Spleen (tissue), 11 donors: ENCODE measurements around the gene NAALADL2. TPM values are rescaled to one million over a fixed set of nuclear protein-coding genes. Genes with fewer than 3 reads are reported as not detected.

Experiments
- DNase-seq: peaks from one replicate; pipeline ENCODE4 v3.0.0-alpha.2; 2020
- H3K27ac ChIP-seq, 8 donors: fragments of 200-600 bp; sonication (generic) in 7 of 8; 1 replicate in 4 of 8; 2 replicates in 4 of 8; pipeline versions ENCODE4 v1.5.0 to v1.8.0; 2016 to 2021; ENCODE audit warnings: inconsistent platforms in 4 of 8, mild to moderate bottlenecking in 4 of 8, moderate library complexity in 1 of 8
- H3K27me3 ChIP-seq, 7 donors: fragments of 200-600 bp; sonication (generic) in 6 of 7; replicated peaks in 1 of 7; 1 replicate in 4 of 7; 2 replicates in 3 of 7; pipeline versions ENCODE4 v1.5.0 to v1.8.0; 2016 to 2021; ENCODE audit warnings: inconsistent platforms in 3 of 7, mild to moderate bottlenecking in 1 of 7
- H3K36me3 ChIP-seq, 6 donors: fragments of 200-600 bp; sonication (generic) in 5 of 6; 1 replicate in 4 of 6; 2 replicates in 2 of 6; pipeline versions ENCODE4 v1.5.0 to v1.8.0; 2016 to 2021; ENCODE audit warnings: inconsistent platforms in 2 of 6
- H3K4me1 ChIP-seq, 6 donors: fragments of 200-600 bp; sonication (generic) in 5 of 6; 1 replicate in 3 of 6; 2 replicates in 3 of 6; pipeline versions ENCODE4 v1.5.0 to v1.8.0; 2016 to 2021; ENCODE audit warnings: inconsistent platforms in 3 of 6
- H3K4me3 ChIP-seq, 8 donors: fragments of 200-600 bp; sonication (generic) in 7 of 8; 1 replicate in 4 of 8; 2 replicates in 4 of 8; pipeline versions ENCODE4 v1.5.0 to v1.8.0; 2016 to 2021; ENCODE audit warnings: inconsistent platforms in 4 of 8, mild to moderate bottlenecking in 4 of 8, moderate library complexity in 2 of 8
- H3K9me3 ChIP-seq, 8 donors: fragments of 200-600 bp; sonication (generic) in 7 of 8; 1 replicate in 4 of 8; 2 replicates in 4 of 8; pipeline versions ENCODE4 v1.5.0 to v1.8.0; 2016 to 2021; ENCODE audit warnings: inconsistent platforms in 4 of 8
- POLR2A ChIP-seq, 3 donors: fragments of 450-650 bp; IDR thresholded peaks; one replicate each; pipeline ENCODE4 v1.5.1; 2017; ENCODE audit warnings: antibody characterized with exemption in 3 of 3, mild to moderate bottlenecking in 1 of 3
- POLR2AphosphoS5 ChIP-seq, 3 donors: sonication (generic); formaldehyde crosslinking; IDR thresholded peaks; one replicate each; pipeline ENCODE4 v1.5.1; 2017; ENCODE audit warnings: antibody characterized with exemption in 3 of 3
- WGBS, 5 donors: extraction: QIAGEN DNeasy Blood & Tissue Kit in 3 of 5; methylation state at CpG; one replicate each; pipeline versions ENCODE4 v1.1.5 to v1.1.7; 2013 to 2018; 5-methylcytosine and 5-hydroxymethylcytosine counted together
- intact Hi-C: fragments of 100-400 bp; cut with DNase I; formaldehyde crosslinking; loops from one replicate; pipeline ENCODE4 v1.15.0; 2023; ENCODE audit warnings: low total_unique reads
- polyA plus RNA-seq, 3 donors: library from polyadenylated mRNA; stranded (reverse); fragments of 200-250 nt; gene quantifications; one replicate each; pipeline ENCODE4 v1.2.1, GENCODE V29; 2013
- total RNA-seq, 7 donors: library from RNA; depleted of rRNA in 3 of 7; stranded (reverse); fragments of >200 nt in 3 of 7; fragmentation: NEBNext Ultra II Directional in 4 of 7; extraction: Animal tissue kit (Norgen Biotek cat#: 25700) in 4 of 7; gene quantifications; one replicate each; pipeline versions ENCODE4 v1.1.0 to v1.2.1, GENCODE V29; 2016 to 2021
- TF ChIP-seq, protein P1 (sequence below), 11 experiments: fragments of 200-600 bp in 7 of 11; fragments of 450-650 bp in 4 of 11; sonication (generic) in 4 of 11; IDR thresholded peaks in 8 of 11; conservative IDR thresholded peaks in 3 of 11; 1 replicate in 7 of 11; 2 replicates in 4 of 11; pipeline versions ENCODE4 v1.4.0 to v1.8.0; 2016 to 2021; ENCODE audit warnings: antibody characterized with exemption in 11 of 11, inconsistent platforms in 4 of 11, mild to moderate bottlenecking in 1 of 11
- donor health status: healthy with polysubstance abuse.
- donor health status: DM: no; HTN: no; CAD: no; lungs with moderate emphysema.
- donor health status: DM: no; HTN: no; CAD: no.
- donor health status: Bipolar disorder and iron deficiency.
- donor health status: healthy.
- donor health status: DM: no; HTN: no; CAD: no.
- donor health status: DM: yes; HTN: yes; CAD: no.

NAALADL2 gene
- total and polyA plus RNA-seq, 10 donors, result 0.09 to 14.4 (median 6.4) TPM

DNA sequence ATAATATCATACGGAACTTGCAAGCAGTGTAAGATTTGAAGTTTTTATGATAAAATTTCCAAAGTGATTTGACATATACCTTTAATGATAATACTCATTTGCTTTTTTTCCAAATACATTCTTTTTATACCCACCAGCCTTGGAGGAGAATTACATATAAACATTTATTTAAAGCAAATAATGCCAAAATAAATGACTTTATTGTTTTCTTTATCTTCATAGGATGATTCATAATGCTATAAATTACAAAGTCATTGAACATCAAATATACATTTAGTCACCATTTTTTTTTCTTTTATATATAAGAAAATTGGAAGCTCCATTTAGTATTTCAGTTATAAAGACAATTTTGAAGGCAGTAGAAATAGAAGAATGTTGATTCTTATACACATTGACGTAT lies 450.9 kb downstream of the NAALADL2 start:
- TF ChIP-seq POLR2A (IDR thresholded peaks at IDR 0.05), result no peak
- TF ChIP-seq POLR2AphosphoS5 (IDR thresholded peaks at IDR 0.05), result no peak
- TF ChIP-seq, protein P1, sequence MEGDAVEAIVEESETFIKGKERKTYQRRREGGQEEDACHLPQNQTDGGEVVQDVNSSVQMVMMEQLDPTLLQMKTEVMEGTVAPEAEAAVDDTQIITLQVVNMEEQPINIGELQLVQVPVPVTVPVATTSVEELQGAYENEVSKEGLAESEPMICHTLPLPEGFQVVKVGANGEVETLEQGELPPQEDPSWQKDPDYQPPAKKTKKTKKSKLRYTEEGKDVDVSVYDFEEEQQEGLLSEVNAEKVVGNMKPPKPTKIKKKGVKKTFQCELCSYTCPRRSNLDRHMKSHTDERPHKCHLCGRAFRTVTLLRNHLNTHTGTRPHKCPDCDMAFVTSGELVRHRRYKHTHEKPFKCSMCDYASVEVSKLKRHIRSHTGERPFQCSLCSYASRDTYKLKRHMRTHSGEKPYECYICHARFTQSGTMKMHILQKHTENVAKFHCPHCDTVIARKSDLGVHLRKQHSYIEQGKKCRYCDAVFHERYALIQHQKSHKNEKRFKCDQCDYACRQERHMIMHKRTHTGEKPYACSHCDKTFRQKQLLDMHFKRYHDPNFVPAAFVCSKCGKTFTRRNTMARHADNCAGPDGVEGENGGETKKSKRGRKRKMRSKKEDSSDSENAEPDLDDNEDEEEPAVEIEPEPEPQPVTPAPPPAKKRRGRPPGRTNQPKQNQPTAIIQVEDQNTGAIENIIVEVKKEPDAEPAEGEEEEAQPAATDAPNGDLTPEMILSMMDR (IDR thresholded peaks at IDR 0.05 in 8 of 11, conservative IDR thresholded peaks at IDR 0.05 in 3 of 11), result no peak
- DNase-seq, result no peak
- intact Hi-C loops, result no loop called here
- no peaks in the 10 kb centered on the region for H3K9me3 ChIP-seq
- no peaks in the 10 kb centered on the region for H3K27me3 ChIP-seq
- 88 to 95% (median 91%) methylated on average over 2 of the region's 2 CpGs for WGBS, 5 donors
- no peak overlapping the region for H3K4me3 ChIP-seq
- H3K36me3 ChIP-seq, result no peaks in the 10 kb centered on the region
- no peaks in the 10 kb centered on the region for H3K4me1 ChIP-seq
- no peak overlapping the region for H3K27ac ChIP-seq

DNA sequence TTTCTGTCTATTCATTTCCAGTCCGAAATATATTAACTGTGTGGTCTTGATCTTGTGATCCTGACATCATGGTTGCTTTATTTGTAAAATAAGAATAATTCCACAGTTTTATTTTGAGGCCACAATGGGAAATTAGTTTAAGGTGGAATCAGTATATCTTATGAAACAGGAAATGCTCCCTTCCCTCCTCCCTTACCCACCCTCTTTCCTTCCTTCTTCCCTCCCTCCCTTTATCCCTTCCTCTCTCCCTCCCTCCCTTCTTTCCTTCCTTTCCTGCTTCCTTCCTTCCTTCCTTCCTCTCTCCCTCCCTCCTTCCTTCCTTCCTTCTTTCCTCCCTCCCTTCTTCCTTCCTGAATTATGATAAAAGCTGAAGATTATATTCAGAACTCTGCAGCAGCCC lies 452.3 kb downstream of the NAALADL2 start:
- Histone ChIP-seq H3K9me3 (no peaks in the 10 kb centered on the region), H3K4me3 (no peak overlapping the region), H3K4me1 (no peaks in the 10 kb centered on the region), H3K36me3 (no peaks in the 10 kb centered on the region), H3K27ac (no peak overlapping the region), H3K27me3 (no peaks in the 10 kb centered on the region)
- DNase-seq, result no peak
- WGBS, 5 donors, result 80 to 100% (median 87%) methylated on average over 1 of the region's 1 CpG
- intact Hi-C loops, result no loop called here
- TF ChIP-seq, protein P1 (IDR thresholded peaks at IDR 0.05 in 8 of 11, conservative IDR thresholded peaks at IDR 0.05 in 3 of 11), result no peak
- TF ChIP-seq POLR2AphosphoS5 (IDR thresholded peaks at IDR 0.05) (no peak), POLR2A (IDR thresholded peaks at IDR 0.05) (no peak)

DNA sequence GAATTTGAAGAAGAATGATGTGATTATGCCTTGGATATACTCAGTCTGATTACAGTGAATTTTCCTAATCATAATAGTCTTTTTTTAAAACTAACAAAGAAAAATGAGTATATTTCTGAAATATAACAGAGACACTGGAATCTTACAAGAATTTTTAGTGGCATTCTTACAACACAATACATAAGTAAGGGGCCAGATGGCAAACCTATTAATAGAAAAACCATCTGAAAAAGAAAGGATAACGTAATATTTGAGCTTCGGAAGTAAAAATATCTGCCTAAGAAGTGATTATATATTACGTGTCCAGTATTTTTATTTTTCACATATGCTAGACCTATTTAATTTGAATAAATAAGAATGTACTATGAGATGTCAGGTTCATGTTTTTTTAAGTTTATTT lies 452.8 kb downstream of the NAALADL2 start:
- Histone ChIP-seq H3K9me3 (no peaks in the 10 kb centered on the region), H3K4me3 (no peak overlapping the region), H3K27me3 (no peaks in the 10 kb centered on the region), H3K4me1 (no peaks in the 10 kb centered on the region), H3K27ac (no peak overlapping the region), H3K36me3 (no peaks in the 10 kb centered on the region)
- 65 to 77% (median 72%) methylated on average over 3 of the region's 3 CpGs for WGBS, 5 donors
- intact Hi-C loops, result no loop called here
- no peak for TF ChIP-seq POLR2A (IDR thresholded peaks at IDR 0.05)
- TF ChIP-seq, protein P1 (IDR thresholded peaks at IDR 0.05 in 8 of 11, conservative IDR thresholded peaks at IDR 0.05 in 3 of 11), result no peak
- TF ChIP-seq POLR2AphosphoS5 (IDR thresholded peaks at IDR 0.05), result no peak
- DNase-seq, result no peak

DNA sequence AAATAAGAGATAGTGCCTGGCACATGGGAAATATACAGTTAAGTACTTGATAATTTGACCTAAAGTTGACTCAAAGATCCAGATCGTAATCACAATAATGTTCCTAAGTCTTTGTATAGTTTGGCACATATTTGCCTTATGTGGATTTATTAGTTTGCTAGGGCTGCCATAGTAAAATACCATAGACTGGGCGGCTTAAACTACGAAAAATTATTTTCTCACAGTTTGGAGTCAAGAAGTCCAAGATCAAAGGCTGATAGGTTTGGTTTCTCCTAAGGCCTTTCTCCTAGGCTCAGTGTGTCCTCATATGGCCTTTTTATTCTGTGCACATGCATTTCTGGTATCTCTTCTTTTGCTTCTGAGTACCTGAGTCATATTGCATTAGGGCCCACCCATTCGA lies 453.7 kb downstream of the NAALADL2 start:
- no peaks in the 10 kb centered on the region for H3K9me3 ChIP-seq
- no peak overlapping the region for H3K27ac ChIP-seq
- DNase-seq, result no peak
- TF ChIP-seq, protein P1 (IDR thresholded peaks at IDR 0.05 in 8 of 11, conservative IDR thresholded peaks at IDR 0.05 in 3 of 11), result no peak
- no peak for TF ChIP-seq POLR2A (IDR thresholded peaks at IDR 0.05)
- no peak for TF ChIP-seq POLR2AphosphoS5 (IDR thresholded peaks at IDR 0.05)
- 78 to 88% (median 84%) methylated on average over 4 of the region's 4 CpGs for WGBS, 5 donors
- intact Hi-C loops, result no loop called here
- no peaks in the 10 kb centered on the region for H3K36me3 ChIP-seq
- no peaks in the 10 kb centered on the region for H3K4me1 ChIP-seq
- no peak overlapping the region for H3K4me3 ChIP-seq
- H3K27me3 ChIP-seq, result no peaks in the 10 kb centered on the region
